HepG2 (cell line): ENCODE results near the gene ZPR1. TPM values are rescaled to one million over a fixed set of nuclear protein-coding genes. Genes with fewer than 3 reads are reported as not detected.

Experiments
- ARHGAP35 ChIP-seq: sonication (generic); formaldehyde crosslinking; IDR thresholded peaks from 2 replicates; pipeline ENCODE4 v1.9.0; 2022; ENCODE audit warnings: mild to moderate bottlenecking, inconsistent platforms, moderate library complexity, missing genetic modification reagents, borderline replicate concordance
- ERF ChIP-seq: IDR thresholded peaks from 2 replicates; pipeline ENCODE4 v1.6.1; 2018; ENCODE audit warnings: missing biosample characterization, missing genetic modification reagents
- FOXM1 ChIP-seq: sonication (generic); formaldehyde crosslinking; IDR thresholded peaks from 2 replicates; pipeline ENCODE4 v1.5.0; 2020; ENCODE audit warnings: missing genetic modification reagents
- FOXO1 ChIP-seq: sonication (generic); formaldehyde crosslinking; IDR thresholded peaks from 2 replicates; pipeline ENCODE4 v1.4.0; 2020; ENCODE audit warnings: missing genetic modification reagents
- GTF3A ChIP-seq: sonication (generic); formaldehyde crosslinking; conservative IDR thresholded peaks from 2 replicates; pipeline ENCODE4 v1.4.0; 2020; ENCODE audit warnings: mild to moderate bottlenecking, missing genetic modification reagents
- IKZF4 ChIP-seq: sonication (generic); formaldehyde crosslinking; IDR thresholded peaks from 2 replicates; pipeline ENCODE4 v1.5.1; 2020; ENCODE audit warnings: borderline replicate concordance, mild to moderate bottlenecking, low read depth, missing genetic modification reagents; ENCODE audit errors: not compliant biosample characterization
- MAFF ChIP-seq: IDR thresholded peaks from 2 replicates; pipeline ENCODE4 v1.6.1; 2011; ENCODE audit warnings: low read depth, low read length, improper control_type of control experiment
- MED1 ChIP-seq: sonication (generic); formaldehyde crosslinking; IDR thresholded peaks from 2 replicates; pipeline ENCODE4 v1.4.0; 2020; ENCODE audit warnings: missing genetic modification reagents
- PHF5A ChIP-seq: IDR thresholded peaks from one replicate; pipeline ENCODE4 v1.6.1; 2018; ENCODE audit warnings: low read depth, missing genetic modification reagents; ENCODE audit not compliant: unreplicated experiment
- RERE ChIP-seq: IDR thresholded peaks from 2 replicates; pipeline ENCODE4 v1.6.1; 2016; ENCODE audit warnings: low read depth, missing genetic modification reagents, missing compliant biosample characterization
- SMAD1 ChIP-seq: sonication (generic); formaldehyde crosslinking; IDR thresholded peaks from 2 replicates; pipeline ENCODE4 v1.4.0; 2020; ENCODE audit warnings: missing genetic modification reagents, low read depth, mild to moderate bottlenecking, borderline replicate concordance
- SMARCE1 ChIP-seq: fragments of 450-650 bp; IDR thresholded peaks from 2 replicates; pipeline ENCODE4 v1.6.1; 2017; ENCODE audit warnings: borderline replicate concordance
- SNAPC5 ChIP-seq: sonication (generic); formaldehyde crosslinking; IDR thresholded peaks from 2 replicates; pipeline ENCODE4 v1.8.1; 2023; ENCODE audit warnings: mild to moderate bottlenecking, missing genetic modification reagents, borderline replicate concordance
- ZFP36L1 ChIP-seq: sonication (generic); formaldehyde crosslinking; IDR thresholded peaks from 2 replicates; pipeline ENCODE4 v1.8.0; 2022; ENCODE audit warnings: mild to moderate bottlenecking, missing genetic modification reagents, moderate library complexity
- ZNF281 ChIP-seq: sonication (generic); formaldehyde crosslinking; IDR thresholded peaks from 2 replicates; pipeline ENCODE4 v1.4.0; 2020; ENCODE audit warnings: missing genetic modification reagents, borderline replicate concordance
- ZNF432 ChIP-seq: sonication (generic); formaldehyde crosslinking; IDR thresholded peaks from 2 replicates; pipeline ENCODE4 v1.5.0; 2020; ENCODE audit warnings: missing genetic modification reagents, mild to moderate bottlenecking, borderline replicate concordance
- ZSCAN30 ChIP-seq: sonication (generic); formaldehyde crosslinking; IDR thresholded peaks from 2 replicates; pipeline ENCODE4 v1.5.0; 2020; ENCODE audit warnings: mild to moderate bottlenecking, missing genetic modification reagents
- ZUFSP ChIP-seq: sonication (generic); formaldehyde crosslinking; IDR thresholded peaks from 2 replicates; pipeline ENCODE4 v1.9.0; 2021; ENCODE audit warnings: missing genetic modification reagents, mild to moderate bottlenecking, borderline replicate concordance
- polyA plus RNA-seq, 8 experiments: library from polyadenylated mRNA; depleted of rRNA in 3 of 8; stranded (reverse) in 7 of 8; unstranded in 1 of 8; fragments of >200 nt; fragmentation: Illumina TruSeq in 4 of 8; extraction: Trizol in 4 of 8; gene quantifications; 2 replicates each; pipeline versions ENCODE4 v1.2.1 to v1.2.3, GENCODE V29; 2011 to 2016; ENCODE audit warnings: low read depth in 4 of 8, missing spikeins in 1 of 8, mixed read lengths in 1 of 8; ENCODE audit not compliant: insufficient read depth in 1 of 8
- total RNA-seq, 5 experiments: library from RNA; depleted of rRNA; stranded (reverse); fragments of >200 nt; fragmentation: Illumina TruSeq; extraction: Trizol; gene quantifications; 2 replicates each; pipeline ENCODE4 v1.2.3, GENCODE V29; 2016; ENCODE audit warnings: low read depth in 1 of 5

The ZPR1 gene
- total and polyA plus RNA-seq, 2 of the 13 experiments (the other 11 are each of a cell fraction or from before 2014, with no cell fraction given), result 40.0 to 79.3 TPM

GRCh38 chr11:116828632-116829524 lies 41.1 kb upstream of the ZPR1 start (continued):
- TF ChIP-seq ARHGAP35, result no peak
- TF ChIP-seq SMAD1 (CRISPR knock-in tag), result peak; percentile 51; the same call in 1 of the 2 replicates
- no peak for TF ChIP-seq ZUFSP (CRISPR knock-in tag)
- TF ChIP-seq PHF5A (CRISPR knock-in tag), result no peak
- peak; percentile 76; the same call in 1 of the 2 replicates for TF ChIP-seq RERE (CRISPR knock-in tag)
- TF ChIP-seq SMARCE1, result no peak
- TF ChIP-seq MED1 (CRISPR knock-in tag), result peak; percentile 96
- TF ChIP-seq FOXO1 (CRISPR knock-in tag), result peak; percentile 83
- TF ChIP-seq IKZF4, result no peak
- TF ChIP-seq FOXM1 (CRISPR knock-in tag), result no peak
- no peak for TF ChIP-seq ZNF432 (CRISPR knock-in tag)
- TF ChIP-seq ZSCAN30 (CRISPR knock-in tag), result peak; percentile 58; the same call in 1 of the 2 replicates
- no peak; the same call in 1 of the 2 replicates for TF ChIP-seq SNAPC5
- TF ChIP-seq MAFF, result no peak
- peak; percentile 98 for TF ChIP-seq ZNF281 (CRISPR knock-in tag)
- TF ChIP-seq ERF (CRISPR knock-in tag), result peak; percentile 78
- peak; percentile 61; the same call in 1 of the 2 replicates for TF ChIP-seq ZFP36L1 (CRISPR knock-in tag)
- TF ChIP-seq GTF3A (CRISPR knock-in tag), result no peak
